Coronary artery (tissue), 2 donors: ENCODE results near the gene SHMT1.
"Not testable (repeated sequence)": the region's sequence is repeated elsewhere in the genome, so short reads cannot be mapped to it uniquely, and the experiment has no call there.

Source experiments
- DNase-seq: peaks from one replicate; pipeline ENCODE4 v3.0.0-alpha.2; 2017; ENCODE audit warnings: low spot score
- H3K27ac ChIP-seq, 2 donors: fragments of 200-600 bp; sonication (generic); one replicate each; pipeline ENCODE4 v1.5.1; 2016 to 2019
- H3K4me3 ChIP-seq: fragments of 200-600 bp; sonication (generic); 2 replicates; pipeline ENCODE4 v1.5.1; 2016; ENCODE audit warnings: mild to moderate bottlenecking, moderate library complexity
- TF ChIP-seq, protein P1 (sequence below): fragments of 200-600 bp; sonication (generic); IDR thresholded peaks from one replicate; pipeline ENCODE4 v1.5.1; 2019; ENCODE audit warnings: antibody characterized with exemption

The SHMT1 gene

GRCh38 chr17:18377437-18378204 is 14.3 kb upstream of the SHMT1 start, which contains the start of gene EVPLL:
TSS of gene EVPLL (plus strand) at chr17:18377778. CDS start at chr17:18380938, 3,160 bp downstream.
- DNase-seq = no peak
- H3K27ac ChIP-seq = no peak within 1 kb of the TSS
- H3K4me3 ChIP-seq = no peak within 1 kb of the TSS
- TF ChIP-seq, protein P1, sequence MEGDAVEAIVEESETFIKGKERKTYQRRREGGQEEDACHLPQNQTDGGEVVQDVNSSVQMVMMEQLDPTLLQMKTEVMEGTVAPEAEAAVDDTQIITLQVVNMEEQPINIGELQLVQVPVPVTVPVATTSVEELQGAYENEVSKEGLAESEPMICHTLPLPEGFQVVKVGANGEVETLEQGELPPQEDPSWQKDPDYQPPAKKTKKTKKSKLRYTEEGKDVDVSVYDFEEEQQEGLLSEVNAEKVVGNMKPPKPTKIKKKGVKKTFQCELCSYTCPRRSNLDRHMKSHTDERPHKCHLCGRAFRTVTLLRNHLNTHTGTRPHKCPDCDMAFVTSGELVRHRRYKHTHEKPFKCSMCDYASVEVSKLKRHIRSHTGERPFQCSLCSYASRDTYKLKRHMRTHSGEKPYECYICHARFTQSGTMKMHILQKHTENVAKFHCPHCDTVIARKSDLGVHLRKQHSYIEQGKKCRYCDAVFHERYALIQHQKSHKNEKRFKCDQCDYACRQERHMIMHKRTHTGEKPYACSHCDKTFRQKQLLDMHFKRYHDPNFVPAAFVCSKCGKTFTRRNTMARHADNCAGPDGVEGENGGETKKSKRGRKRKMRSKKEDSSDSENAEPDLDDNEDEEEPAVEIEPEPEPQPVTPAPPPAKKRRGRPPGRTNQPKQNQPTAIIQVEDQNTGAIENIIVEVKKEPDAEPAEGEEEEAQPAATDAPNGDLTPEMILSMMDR = no peak

DNA sequence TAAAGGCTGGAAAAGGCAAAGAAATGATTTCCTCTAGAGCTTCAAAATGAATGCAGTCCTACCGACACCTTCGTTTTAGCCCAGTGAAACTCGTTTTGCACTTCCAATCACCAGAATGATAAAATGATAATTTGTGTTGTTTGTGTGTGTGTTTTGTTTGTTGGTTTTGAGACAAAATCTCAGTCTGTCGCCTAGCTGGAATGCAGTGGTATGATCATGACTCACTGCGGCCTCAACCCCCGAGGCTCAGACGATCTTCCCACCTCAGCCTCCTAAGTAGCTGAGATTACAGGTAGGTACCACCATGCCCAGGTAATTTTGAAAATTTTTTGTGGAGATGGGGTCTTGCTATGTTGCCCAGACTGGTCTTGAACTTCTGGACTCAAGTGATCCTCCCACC is 10.9 kb upstream of the SHMT1 start:
- DNase-seq = no peak
- Histone ChIP-seq H3K27ac (no peak overlapping the region), H3K4me3 (no peak overlapping the region)
- TF ChIP-seq, protein P1 = no peak

DNA sequence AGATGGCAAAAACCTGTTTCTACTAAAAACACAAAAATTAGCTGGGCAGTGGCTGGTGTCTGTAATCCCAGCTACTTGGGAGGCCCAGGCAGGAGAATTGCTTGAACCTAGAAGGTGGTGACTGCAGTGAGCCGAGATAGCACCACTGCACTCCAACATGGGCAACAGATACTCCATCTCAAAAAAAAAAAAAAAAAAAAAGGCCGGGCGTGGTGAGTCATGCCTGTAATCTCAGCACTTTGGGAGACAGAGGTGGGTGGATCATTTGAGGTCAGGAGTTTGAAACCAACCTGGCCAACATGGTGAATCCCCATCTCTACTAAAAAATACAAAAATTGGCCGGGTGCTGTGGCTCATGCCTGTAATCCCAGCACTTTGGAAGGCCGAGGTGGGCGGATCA is 9.8 kb upstream of the SHMT1 start:
- not testable (repeated sequence) for DNase-seq, H3K4me3 ChIP-seq, H3K27ac ChIP-seq

DNA sequence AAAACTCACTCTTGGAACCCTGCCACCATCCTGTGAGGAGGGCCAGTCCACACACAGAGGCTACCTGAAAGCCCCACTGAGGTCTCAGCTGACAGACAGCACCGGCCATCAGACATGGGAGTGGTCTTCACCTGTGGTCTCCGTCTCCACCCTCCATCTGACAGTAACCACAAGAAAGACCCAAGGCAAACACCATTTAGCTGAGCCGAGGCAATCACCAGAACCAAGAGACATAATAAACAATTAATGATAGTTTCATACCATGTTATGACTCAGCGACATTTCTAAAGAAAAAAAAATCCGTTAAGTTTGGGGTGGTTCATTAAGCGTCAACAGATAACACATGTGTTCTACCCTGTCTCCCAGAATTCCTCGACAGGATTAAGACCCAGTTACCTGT is 8.1 kb upstream of the SHMT1 start:
- no peak overlapping the region for H3K27ac ChIP-seq
- TF ChIP-seq, protein P1 = no peak
- no peak for DNase-seq
- H3K4me3 ChIP-seq = no peak overlapping the region

GRCh38 chr17:18370761-18371160 is 7.4 kb upstream of the SHMT1 start:
- Histone ChIP-seq H3K4me3 (no peak overlapping the region), H3K27ac (no peak overlapping the region)
- no peak for DNase-seq
- TF ChIP-seq, protein P1 = no peak

DNA sequence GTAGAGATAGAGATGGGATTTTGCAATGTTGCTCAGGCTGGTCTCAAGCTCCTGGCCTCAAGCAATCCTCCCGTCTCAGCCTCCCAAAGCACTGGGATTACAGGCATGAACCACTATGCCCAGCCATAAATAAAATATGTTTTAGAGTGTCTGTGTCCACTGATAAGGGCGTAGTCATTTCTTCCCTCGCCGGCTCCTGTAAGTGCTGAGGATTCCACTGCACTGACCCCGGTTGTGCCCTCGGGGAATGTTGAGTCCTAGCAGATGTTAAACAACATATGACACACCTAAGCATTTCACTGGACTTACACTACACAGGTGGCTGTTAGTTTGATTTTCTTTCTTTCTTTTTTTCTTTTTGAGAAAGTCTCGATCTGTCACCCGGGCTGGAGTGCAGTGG is 5.6 kb upstream of the SHMT1 start:
- TF ChIP-seq, protein P1 = no peak
- Histone ChIP-seq H3K27ac (no peak overlapping the region), H3K4me3 (no peak overlapping the region)
- no peak for DNase-seq

- TF ChIP-seq, protein P1 = no peak
- no peak overlapping the region for H3K4me3 ChIP-seq
- H3K27ac ChIP-seq = no peak overlapping the region
- DNase-seq = no peak
Observed at GRCh38 chr17:18364166-18364565, 816 bp upstream of the SHMT1 start.
